Thyroid gland (tissue), 4 donors: ENCODE data around the gene BTBD2. TPM values are rescaled to one million over a fixed set of nuclear protein-coding genes. Genes with fewer than 3 reads are reported as not detected.
"Not testable (repeated sequence)": the region's sequence is repeated elsewhere in the genome, so short reads cannot be mapped to it uniquely, and the experiment has no call there.

ENCODE experiments used
- DNase-seq, 2 donors: peaks; one replicate each; pipeline ENCODE4 v3.0.0-alpha.2; 2019
- H3K27ac ChIP-seq, 3 donors: fragments of 200-600 bp; sonication (generic); 1 replicate in 2 of 3; 2 replicates in 1 of 3; pipeline ENCODE4 v1.5.1; 2016 to 2019; ENCODE audit warnings: mild to moderate bottlenecking in 1 of 3, moderate library complexity in 1 of 3
- H3K27me3 ChIP-seq: fragments of 200-600 bp; sonication (generic); one replicate; pipeline ENCODE4 v1.5.1; 2019
- H3K36me3 ChIP-seq, 2 donors: fragments of 200-600 bp; sonication (generic); one replicate each; pipeline ENCODE4 v1.5.1; 2016 to 2019
- H3K4me1 ChIP-seq, 2 donors: fragments of 200-600 bp; sonication (generic); one replicate each; pipeline ENCODE4 v1.5.1; 2017 to 2019
- H3K4me3 ChIP-seq, 3 donors: fragments of 200-600 bp; sonication (generic); replicated peaks in 1 of 3; 1 replicate in 2 of 3; 2 replicates in 1 of 3; pipeline ENCODE4 v1.5.1; 2016; ENCODE audit warnings: mild to moderate bottlenecking in 1 of 3
- H3K9me3 ChIP-seq: fragments of 200-600 bp; sonication (generic); one replicate; pipeline ENCODE4 v1.5.1; 2017
- POLR2A ChIP-seq, 2 donors: fragments of 450-650 bp; IDR thresholded peaks; one replicate each; pipeline ENCODE4 v1.6.1; 2017; ENCODE audit warnings: antibody characterized with exemption in 2 of 2, mild to moderate bottlenecking in 2 of 2, moderate library complexity in 1 of 2
- WGBS, 2 donors: methylation state at CpG; one replicate each; pipeline ENCODE4 v1.1.5; 2017; 5-methylcytosine and 5-hydroxymethylcytosine counted together
- intact Hi-C: fragments of 100-400 bp; cut with DNase I; formaldehyde crosslinking; loops from one replicate; pipeline ENCODE4 v1.15.1; 2023
- total RNA-seq, 4 donors: library from RNA; depleted of rRNA; stranded (reverse); fragments of >200 nt; gene quantifications; one replicate each; pipeline ENCODE4 v1.2.3, GENCODE V29; 2016
- TF ChIP-seq, protein P1 (sequence below), 6 experiments: fragments of 200-600 bp in 3 of 6; fragments of 450-650 bp in 3 of 6; sonication (generic) in 3 of 6; IDR thresholded peaks; one replicate each; pipeline ENCODE4 v1.5.1; 2016 to 2019; ENCODE audit warnings: antibody characterized with exemption in 6 of 6, mild to moderate bottlenecking in 2 of 6, inconsistent platforms in 1 of 6, moderate library complexity in 1 of 6

Gene BTBD2
- total RNA-seq, 4 donors from 2014 or later, result 74.8 to 89.9 (median 76.2) TPM

GRCh38 chr19:2035590-2035991 is 20.1 kb upstream of the BTBD2 start:
- TF ChIP-seq, protein P1, sequence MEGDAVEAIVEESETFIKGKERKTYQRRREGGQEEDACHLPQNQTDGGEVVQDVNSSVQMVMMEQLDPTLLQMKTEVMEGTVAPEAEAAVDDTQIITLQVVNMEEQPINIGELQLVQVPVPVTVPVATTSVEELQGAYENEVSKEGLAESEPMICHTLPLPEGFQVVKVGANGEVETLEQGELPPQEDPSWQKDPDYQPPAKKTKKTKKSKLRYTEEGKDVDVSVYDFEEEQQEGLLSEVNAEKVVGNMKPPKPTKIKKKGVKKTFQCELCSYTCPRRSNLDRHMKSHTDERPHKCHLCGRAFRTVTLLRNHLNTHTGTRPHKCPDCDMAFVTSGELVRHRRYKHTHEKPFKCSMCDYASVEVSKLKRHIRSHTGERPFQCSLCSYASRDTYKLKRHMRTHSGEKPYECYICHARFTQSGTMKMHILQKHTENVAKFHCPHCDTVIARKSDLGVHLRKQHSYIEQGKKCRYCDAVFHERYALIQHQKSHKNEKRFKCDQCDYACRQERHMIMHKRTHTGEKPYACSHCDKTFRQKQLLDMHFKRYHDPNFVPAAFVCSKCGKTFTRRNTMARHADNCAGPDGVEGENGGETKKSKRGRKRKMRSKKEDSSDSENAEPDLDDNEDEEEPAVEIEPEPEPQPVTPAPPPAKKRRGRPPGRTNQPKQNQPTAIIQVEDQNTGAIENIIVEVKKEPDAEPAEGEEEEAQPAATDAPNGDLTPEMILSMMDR (IDR thresholded peaks at IDR 0.05), result no peak
- no peak for TF ChIP-seq POLR2A (IDR thresholded peaks at IDR 0.05)
- no peak overlapping the region for H3K27ac ChIP-seq

GRCh38 chr19:2034729-2035589 is 19.4 kb upstream of the BTBD2 start:
- peak; percentile 39 to 50 for DNase-seq
- Histone ChIP-seq H3K27ac (peak overlapping the region in 1 of 3 donors; percentile 49), H3K4me1 (peaks cover 26 to 41% of the 10 kb centered on the region in 2 donors), H3K27me3 (no peaks in the 10 kb centered on the region), H3K9me3 (no peaks in the 10 kb centered on the region), H3K4me3 (no peak overlapping the region), H3K36me3 (peaks cover 17 to 20% of the 10 kb centered on the region in 2 donors)
- intact Hi-C loops, result no loop called here
- no peak for TF ChIP-seq POLR2A (IDR thresholded peaks at IDR 0.05)
- TF ChIP-seq, protein P1 (IDR thresholded peaks at IDR 0.05), result no peak
- 48 to 51% methylated on average over 29 to 30 of the region's 34 CpGs for WGBS, 2 donors

More at GRCh38 chr19:2035590-2035991, 20.1 kb upstream of the BTBD2 start:
- Histone ChIP-seq H3K9me3 (no peaks in the 10 kb centered on the region), H3K36me3 (peaks cover 24 to 27% of the 10 kb centered on the region in 2 donors), H3K4me3 (no peak overlapping the region), H3K4me1 (peaks cover 26 to 42% of the 10 kb centered on the region in 2 donors), H3K27me3 (no peaks in the 10 kb centered on the region)
- 75% methylated on average over 11 to 12 of the region's 14 CpGs for WGBS, 2 donors
- intact Hi-C loops, result no loop called here
- DNase-seq, result peak in 1 of 2 donors; percentile 6

DNA sequence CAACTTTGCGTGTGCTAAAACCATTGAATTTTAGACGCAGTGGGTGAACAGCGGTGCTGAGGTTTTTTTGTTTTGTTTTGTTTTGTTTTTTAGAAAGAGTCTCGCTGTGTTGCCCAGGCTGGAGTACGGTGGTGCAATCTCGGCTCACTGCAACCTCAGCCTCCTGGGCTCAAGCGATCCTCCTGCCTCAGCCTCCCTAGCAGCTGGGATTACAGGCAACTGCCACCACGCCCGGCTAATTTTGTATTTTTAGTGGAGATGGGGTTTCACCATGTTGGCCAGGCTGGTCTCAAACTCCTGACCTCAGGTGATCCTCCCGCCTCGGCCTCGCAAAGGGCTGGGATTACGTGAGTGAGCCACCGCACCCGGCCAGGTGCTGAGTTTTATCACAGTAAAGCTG is 18.7 kb upstream of the BTBD2 start:
- Histone ChIP-seq H3K27ac (peak overlapping the region in 1 of 3 donors; percentile 49), H3K4me1 (peaks cover 26 to 41% of the 10 kb centered on the region in 2 donors), H3K36me3 (peaks cover 10 to 13% of the 10 kb centered on the region in 2 donors)
- intact Hi-C loops, H3K9me3 ChIP-seq, H3K4me3 ChIP-seq, H3K27me3 ChIP-seq, DNase-seq: not testable (repeated sequence)
- WGBS, 2 donors, result 88 to 90% methylated on average over 15 of the region's 15 CpGs

- peaks cover 6 to 9% of the 10 kb centered on the region in 2 donors for H3K36me3 ChIP-seq
- no peaks in the 10 kb centered on the region for H3K9me3 ChIP-seq
- H3K4me3 ChIP-seq, result no peak overlapping the region
- peak overlapping the region in 2 of 3 donors; percentile 93 to 94 for H3K27ac ChIP-seq
- no peaks in the 10 kb centered on the region for H3K27me3 ChIP-seq
- H3K4me1 ChIP-seq, result peaks cover 26 to 46% of the 10 kb centered on the region in 2 donors
- no peak for TF ChIP-seq POLR2A (IDR thresholded peaks at IDR 0.05)
- TF ChIP-seq, protein P1 (IDR thresholded peaks at IDR 0.05), result no peak
- intact Hi-C loops, result no loop called here
- WGBS, 2 donors, result 59 to 60% methylated on average over 2 to 5 of the region's 9 CpGs
- no peak for DNase-seq
Observed at GRCh38 chr19:2033825-2034159, 18.3 kb upstream of the BTBD2 start.

DNA sequence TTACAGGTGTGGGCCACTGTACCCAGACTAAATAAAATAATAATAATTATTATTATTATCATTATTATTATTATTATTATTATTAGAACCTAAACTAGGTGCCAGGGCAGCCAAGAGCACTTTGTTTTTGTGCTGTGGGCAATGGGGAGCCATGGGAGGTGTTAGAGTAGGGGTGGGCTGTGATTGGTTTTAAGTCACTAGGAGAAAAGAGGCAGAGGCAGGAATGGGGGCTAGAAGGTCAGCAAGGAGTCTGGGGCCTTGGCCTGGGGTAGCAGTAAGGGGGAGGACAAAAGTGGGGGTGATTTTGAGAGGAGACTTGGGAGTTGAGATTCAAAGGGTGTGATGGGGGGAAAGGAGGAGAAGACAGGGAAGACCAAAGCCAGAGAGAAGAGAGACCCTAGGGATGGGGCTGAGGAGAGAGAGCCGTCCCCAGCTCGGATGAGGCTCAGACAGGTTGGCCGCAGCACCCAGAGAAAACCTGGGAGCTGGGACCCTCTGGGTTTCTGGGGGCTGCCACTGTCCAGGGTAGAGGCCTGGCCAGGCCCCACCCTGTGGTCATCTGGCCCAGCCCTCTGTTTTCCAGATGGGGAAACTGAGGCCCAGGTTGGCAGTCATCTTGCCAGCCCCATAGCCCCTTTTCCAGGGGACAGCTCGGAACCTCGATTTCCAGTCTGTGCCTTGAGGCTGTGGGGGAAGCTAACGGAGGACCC is 17.8 kb upstream of the BTBD2 start:
- TF ChIP-seq POLR2A (IDR thresholded peaks at IDR 0.05), result no peak
- TF ChIP-seq, protein P1 (IDR thresholded peaks at IDR 0.05), result no peak
- DNase-seq, result no peak
- Histone ChIP-seq H3K27ac (peak overlapping the region; percentile 83 to 94 (median 93)), H3K36me3 (peaks cover 1 to 4% of the 10 kb centered on the region in 2 donors), H3K9me3 (no peaks in the 10 kb centered on the region), H3K27me3 (no peaks in the 10 kb centered on the region), H3K4me1 (peaks cover 26 to 49% of the 10 kb centered on the region in 2 donors), H3K4me3 (no peak overlapping the region)
- WGBS, 2 donors, result 91 to 95% methylated on average over 6 of the region's 6 CpGs
- intact Hi-C loops, result no loop called here
